NCI-H146 (cell line): ENCODE measurements around the gene ITGB3.
"Not testable (repeated sequence)": the region's sequence is repeated elsewhere in the genome, so short reads cannot be mapped to it uniquely, and the experiment has no call there.

Experiments
- DNase-seq: peaks from one replicate; lab custom pipeline; 2025; lab: John Stamatoyannopoulos, UW

Gene ITGB3

GRCh38 chr17:47253541-47254402 is at the start of gene ITGB3:
Gene ITGB3 (plus strand): TSS chr17:47253827. CDS start chr17:47253862, 35 bp downstream.
- DNase-seq, result peak; percentile 78

- no peak for DNase-seq
These were observed 49.5 kb upstream of the ITGB3 start for GRCh38 chr17:47203984-47204721.

GRCh38 chr17:47204722-47205418 is 48.8 kb upstream of the ITGB3 start:
- no peak for DNase-seq

- no peak for DNase-seq
These were observed 48.1 kb upstream of the ITGB3 start for GRCh38 chr17:47205419-47205963.

- DNase-seq, result no peak
These were observed 46.2 kb upstream of the ITGB3 start for GRCh38 chr17:47207143-47208067.

- no peak for DNase-seq
These were observed 44.7 kb upstream of the ITGB3 start, which contains the start of gene MYL4 for GRCh38 chr17:47208744-47209488. Gene MYL4 (plus strand): TSS chr17:47209348. CDS start chr17:47209423, 75 bp downstream.

- DNase-seq, result no peak
These were observed 44.1 kb upstream of the ITGB3 start for GRCh38 chr17:47209499-47209898.

GRCh38 chr17:47210105-47210504 is 43.5 kb upstream of the ITGB3 start:
- no peak for DNase-seq

GRCh38 chr17:47210779-47211178 is 42.8 kb upstream of the ITGB3 start:
- no peak for DNase-seq

- no peak for DNase-seq
These were observed 41.2 kb upstream of the ITGB3 start for GRCh38 chr17:47212458-47212857.

GRCh38 chr17:47213540-47213939 is 40.1 kb upstream of the ITGB3 start:
- DNase-seq, result no peak

GRCh38 chr17:47214931-47215330 is 38.7 kb upstream of the ITGB3 start:
- DNase-seq, result no peak

GRCh38 chr17:47216821-47217220 is 36.8 kb upstream of the ITGB3 start:
- DNase-seq, result not testable (repeated sequence)

- not testable (repeated sequence) for DNase-seq
These were observed 36.3 kb upstream of the ITGB3 start for GRCh38 chr17:47217279-47217678.

GRCh38 chr17:47218896-47219430 is 34.7 kb upstream of the ITGB3 start:
- no peak for DNase-seq

- DNase-seq, result no peak
These were observed 33.8 kb upstream of the ITGB3 start for GRCh38 chr17:47219621-47220475.

GRCh38 chr17:47220531-47220999 is 33.1 kb upstream of the ITGB3 start:
- no peak for DNase-seq

GRCh38 chr17:47221154-47221553 is 32.5 kb upstream of the ITGB3 start:
- peak; percentile 36 for DNase-seq

GRCh38 chr17:47222047-47222446 is 31.6 kb upstream of the ITGB3 start:
- DNase-seq, result no peak
